Astrocyte (in vitro differentiated cells and primary cell): ENCODE results near the gene FNDC3B. TPM values are rescaled to one million over a fixed set of nuclear protein-coding genes. Genes with fewer than 3 reads are reported as not detected.

Experiments
- DNase-seq: peaks from one replicate; pipeline ENCODE4 v3.0.0-alpha.2; 2010; ENCODE audit warnings: low read depth
- FAIRE-seq: peaks from 2 replicates; lab custom pipeline; 2011; peaks lifted over from hg19 to GRCh38; lab: Jason Lieb, UNC
- H2AFZ ChIP-seq: 2 replicates; pipeline ENCODE4 v1.6.0; 2012; ENCODE audit warnings: low read depth, low read length, inconsistent platforms
- H3K27ac ChIP-seq: 2 replicates; pipeline ENCODE4 v1.5.1; 2011; ENCODE audit warnings: low read depth, low read length, inconsistent platforms
- H3K27me3 ChIP-seq: 2 replicates; pipeline ENCODE4 v1.6.0; 2011; ENCODE audit warnings: low read length, inconsistent platforms; ENCODE audit not compliant: insufficient read depth
- H3K36me3 ChIP-seq: 2 replicates; pipeline ENCODE4 v1.5.1; 2011; ENCODE audit warnings: low read length, inconsistent platforms; ENCODE audit not compliant: insufficient read depth
- H3K4me1 ChIP-seq: 2 replicates; pipeline ENCODE4 v1.5.1; 2011; ENCODE audit warnings: low read length, inconsistent platforms; ENCODE audit not compliant: insufficient read depth
- H3K4me2 ChIP-seq: 2 replicates; pipeline ENCODE4 v1.6.0; 2012; ENCODE audit warnings: low read length, inconsistent platforms
- H3K4me3 ChIP-seq: 2 replicates; pipeline ENCODE4 v1.5.1; 2011; ENCODE audit warnings: low read depth, mild to moderate bottlenecking, low read length, inconsistent platforms; ENCODE audit not compliant: insufficient read depth
- H3K79me2 ChIP-seq: 2 replicates; pipeline ENCODE4 v1.6.0; 2012; ENCODE audit warnings: mild to moderate bottlenecking, low read length, inconsistent platforms; ENCODE audit not compliant: insufficient read depth
- H3K9ac ChIP-seq: 2 replicates; pipeline ENCODE4 v1.6.0; 2012; ENCODE audit warnings: mild to moderate bottlenecking, low read length, inconsistent platforms
- H3K9me3 ChIP-seq: 2 replicates; pipeline ENCODE4 v1.5.1; 2012; ENCODE audit warnings: low read depth, mild to moderate bottlenecking, low read length, inconsistent platforms; ENCODE audit not compliant: insufficient read depth
- H4K20me1 ChIP-seq: 2 replicates; pipeline ENCODE4 v1.6.0; 2012; ENCODE audit warnings: low read length, inconsistent platforms; ENCODE audit not compliant: insufficient read depth
- H3K27ac Mint-ChIP-seq: one replicate; pipeline ENCODE4 v1.8.0; 2021; ENCODE audit warnings: mild to moderate bottlenecking, mixed read lengths; ENCODE audit not compliant: unreplicated experiment
- H3K27me3 Mint-ChIP-seq: one replicate; pipeline ENCODE4 v1.8.0; 2021; ENCODE audit warnings: low read depth, mixed read lengths; ENCODE audit not compliant: unreplicated experiment
- H3K36me3 Mint-ChIP-seq: one replicate; pipeline ENCODE4 v1.8.0; 2021; ENCODE audit warnings: low read depth, mixed read lengths; ENCODE audit not compliant: unreplicated experiment
- H3K4me1 Mint-ChIP-seq: one replicate; pipeline ENCODE4 v1.8.0; 2021; ENCODE audit warnings: low read depth, mixed read lengths; ENCODE audit not compliant: unreplicated experiment
- H3K4me3 Mint-ChIP-seq: one replicate; pipeline ENCODE4 v1.8.0; 2021; ENCODE audit warnings: mild to moderate bottlenecking, moderate library complexity, mixed read lengths; ENCODE audit not compliant: unreplicated experiment
- H3K9me3 Mint-ChIP-seq: one replicate; pipeline ENCODE4 v1.8.0; 2021; ENCODE audit warnings: mild to moderate bottlenecking, mixed read lengths; ENCODE audit not compliant: unreplicated experiment
- EZH2 ChIP-seq: IDR thresholded peaks from 2 replicates; pipeline ENCODE4 v1.6.1; 2012; ENCODE audit warnings: mild to moderate bottlenecking, low read length, inconsistent platforms; ENCODE audit not compliant: insufficient read depth
- total RNA-seq: library from RNA; stranded (reverse); gene quantifications from 2 replicates; pipeline ENCODE4 v1.2.1, GENCODE V29; 2021
- TF ChIP-seq, protein P1 (sequence below): IDR thresholded peaks from 2 replicates; pipeline ENCODE4 v1.5.1; 2011; ENCODE audit warnings: low read depth, mild to moderate bottlenecking, inconsistent platforms, low read length, moderate library complexity; ENCODE audit not compliant: insufficient read depth

The FNDC3B gene
- total RNA-seq, 1 donor from 2014 or later = 327 TPM

DNA sequence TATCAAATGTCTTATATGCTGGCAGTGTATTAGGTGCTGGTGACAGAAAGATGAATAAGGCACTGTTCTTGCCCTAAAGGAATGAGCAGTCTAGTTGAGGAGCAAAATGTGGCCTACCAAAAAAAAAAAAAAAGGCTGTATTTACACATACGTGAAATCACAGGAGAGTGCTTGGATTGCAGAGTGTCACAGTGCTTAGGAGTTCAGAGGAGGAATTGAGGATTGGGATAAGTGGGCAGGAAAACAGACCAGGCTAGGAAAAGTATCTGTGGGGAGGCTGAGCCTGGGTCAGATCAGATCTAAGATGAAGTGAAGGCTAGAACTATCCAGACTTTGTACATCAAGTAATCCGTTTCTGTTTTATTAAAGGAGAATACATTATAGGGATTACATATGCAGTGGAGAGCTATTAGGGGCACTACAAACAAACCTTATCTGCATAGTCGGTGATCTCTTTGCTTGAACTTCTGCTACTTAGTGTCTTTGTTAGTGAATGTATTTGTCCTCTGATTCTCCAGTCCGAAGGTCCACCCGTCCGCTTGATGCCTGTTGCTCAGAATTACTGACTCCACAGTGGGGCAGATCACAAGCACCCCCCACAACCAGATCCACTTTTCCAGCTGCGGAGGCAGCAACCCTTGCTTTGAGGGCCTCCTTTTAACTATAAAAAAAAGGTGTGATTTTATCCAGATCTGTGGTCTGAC is 80.0 kb downstream of the FNDC3B start:
- DNase-seq (no peak), FAIRE-seq (no peak)
- peaks cover 25% of the 10 kb centered on the region for H3K36me3 Mint-ChIP-seq
- H3K9me3 ChIP-seq = no peaks in the 10 kb centered on the region
- H3K27ac ChIP-seq = no peak overlapping the region
- H3K27me3 Mint-ChIP-seq = no peaks in the 10 kb centered on the region
- peaks cover 89% of the 10 kb centered on the region for H4K20me1 ChIP-seq
- TF ChIP-seq, protein P1, sequence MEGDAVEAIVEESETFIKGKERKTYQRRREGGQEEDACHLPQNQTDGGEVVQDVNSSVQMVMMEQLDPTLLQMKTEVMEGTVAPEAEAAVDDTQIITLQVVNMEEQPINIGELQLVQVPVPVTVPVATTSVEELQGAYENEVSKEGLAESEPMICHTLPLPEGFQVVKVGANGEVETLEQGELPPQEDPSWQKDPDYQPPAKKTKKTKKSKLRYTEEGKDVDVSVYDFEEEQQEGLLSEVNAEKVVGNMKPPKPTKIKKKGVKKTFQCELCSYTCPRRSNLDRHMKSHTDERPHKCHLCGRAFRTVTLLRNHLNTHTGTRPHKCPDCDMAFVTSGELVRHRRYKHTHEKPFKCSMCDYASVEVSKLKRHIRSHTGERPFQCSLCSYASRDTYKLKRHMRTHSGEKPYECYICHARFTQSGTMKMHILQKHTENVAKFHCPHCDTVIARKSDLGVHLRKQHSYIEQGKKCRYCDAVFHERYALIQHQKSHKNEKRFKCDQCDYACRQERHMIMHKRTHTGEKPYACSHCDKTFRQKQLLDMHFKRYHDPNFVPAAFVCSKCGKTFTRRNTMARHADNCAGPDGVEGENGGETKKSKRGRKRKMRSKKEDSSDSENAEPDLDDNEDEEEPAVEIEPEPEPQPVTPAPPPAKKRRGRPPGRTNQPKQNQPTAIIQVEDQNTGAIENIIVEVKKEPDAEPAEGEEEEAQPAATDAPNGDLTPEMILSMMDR = no peak
- TF ChIP-seq EZH2 = no peak
- no peak overlapping the region for H3K4me3 Mint-ChIP-seq
- H3K79me2 ChIP-seq = peaks cover 92% of the 10 kb centered on the region
- H3K4me2 ChIP-seq = no peak overlapping the region
- peaks cover 50% of the 10 kb centered on the region for H3K36me3 ChIP-seq
- peak overlapping the region; percentile 76 for H3K27ac Mint-ChIP-seq
- no peaks in the 10 kb centered on the region for H3K27me3 ChIP-seq
- no peaks in the 10 kb centered on the region for H3K4me1 ChIP-seq
- H2AFZ ChIP-seq = no peak overlapping the region
- H3K4me3 ChIP-seq = no peak overlapping the region
- no peaks in the 10 kb centered on the region for H3K9me3 Mint-ChIP-seq
- peaks cover 23% of the 10 kb centered on the region for H3K4me1 Mint-ChIP-seq
- no peak overlapping the region for H3K9ac ChIP-seq

DNA sequence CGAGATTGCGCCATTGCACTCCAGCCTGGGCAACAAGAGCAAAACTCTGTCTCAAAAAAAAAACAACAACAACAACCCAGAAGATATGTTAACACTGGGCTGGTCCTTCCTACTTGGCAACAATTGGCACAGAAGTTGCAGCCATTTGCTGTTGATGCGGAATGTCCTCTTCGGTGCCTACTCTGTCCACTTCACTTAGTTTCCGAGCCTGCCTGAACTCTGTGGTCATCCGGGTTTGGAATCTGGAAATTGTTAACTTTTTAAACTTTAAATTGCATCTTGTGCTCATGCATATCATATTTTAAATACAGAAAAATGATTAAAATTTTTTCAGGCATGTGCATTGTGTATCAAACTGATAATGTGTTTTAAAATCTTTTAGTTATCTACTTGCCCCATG is 81.5 kb downstream of the FNDC3B start:
- no peak overlapping the region for H3K4me3 ChIP-seq
- H3K27ac ChIP-seq = no peak overlapping the region
- Mint-ChIP-seq H3K4me3 (no peak overlapping the region), H3K27me3 (no peaks in the 10 kb centered on the region), H3K9me3 (no peaks in the 10 kb centered on the region), H3K36me3 (peaks cover 29% of the 10 kb centered on the region), H3K27ac (no peak overlapping the region), H3K4me1 (peaks cover 28% of the 10 kb centered on the region)
- DNase-seq (no peak), FAIRE-seq (no peak)
- peaks cover 93% of the 10 kb centered on the region for H3K79me2 ChIP-seq
- TF ChIP-seq EZH2 = no peak
- TF ChIP-seq, protein P1 = no peak
- no peak overlapping the region for H3K9ac ChIP-seq
- peaks cover 13% of the 10 kb centered on the region for H3K4me1 ChIP-seq
- H4K20me1 ChIP-seq = peaks cover 91% of the 10 kb centered on the region
- peaks cover 40% of the 10 kb centered on the region for H3K36me3 ChIP-seq
- H3K4me2 ChIP-seq = no peak overlapping the region
- no peak overlapping the region for H2AFZ ChIP-seq
- H3K27me3 ChIP-seq = no peaks in the 10 kb centered on the region
- no peaks in the 10 kb centered on the region for H3K9me3 ChIP-seq

DNA sequence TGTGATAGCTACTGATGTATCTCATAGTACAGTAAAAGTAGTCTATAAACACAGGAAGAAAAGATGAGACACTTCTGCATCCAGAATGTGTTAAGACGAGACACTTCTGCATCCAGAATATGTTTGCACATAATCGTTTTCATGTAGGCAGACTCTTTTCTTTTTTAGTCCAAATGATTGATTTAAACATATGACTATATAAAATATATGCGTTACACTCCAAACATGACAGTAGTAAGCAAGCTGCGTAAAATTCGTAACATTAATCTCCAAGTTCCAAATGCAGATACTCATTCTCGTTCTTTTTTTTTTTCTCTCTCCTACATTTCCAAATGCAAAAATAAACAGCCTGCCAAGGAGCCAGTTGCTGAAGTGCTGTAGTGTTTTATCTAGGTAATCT is 82.6 kb downstream of the FNDC3B start:
- Histone ChIP-seq H3K4me2 (no peak overlapping the region), H3K4me1 (peaks cover 23% of the 10 kb centered on the region), H2AFZ (no peak overlapping the region), H3K4me3 (no peak overlapping the region), H3K9ac (no peak overlapping the region), H4K20me1 (peaks cover 89% of the 10 kb centered on the region), H3K27me3 (no peaks in the 10 kb centered on the region), H3K9me3 (no peaks in the 10 kb centered on the region), H3K79me2 (peaks cover 95% of the 10 kb centered on the region), H3K36me3 (peaks cover 34% of the 10 kb centered on the region), H3K27ac (no peak overlapping the region)
- no peaks in the 10 kb centered on the region for H3K9me3 Mint-ChIP-seq
- FAIRE-seq (no peak), DNase-seq (no peak)
- H3K4me3 Mint-ChIP-seq = no peak overlapping the region
- H3K27me3 Mint-ChIP-seq = no peaks in the 10 kb centered on the region
- TF ChIP-seq EZH2 = no peak
- TF ChIP-seq, protein P1 = no peak
- H3K4me1 Mint-ChIP-seq = peaks cover 38% of the 10 kb centered on the region
- no peak overlapping the region for H3K27ac Mint-ChIP-seq
- peaks cover 33% of the 10 kb centered on the region for H3K36me3 Mint-ChIP-seq
